Endothelial cell of umbilical vein (primary cell): Measurements from ENCODE around the gene PROM1. TPM values are rescaled to one million over a fixed set of nuclear protein-coding genes. Genes with fewer than 3 reads are reported as not detected.

Experiments
- BruUV-seq: library from RNA; stranded (reverse); fragments of 400-500 nt; replicated peaks from 2 replicates; lab custom pipeline; 2021; lab: Mats Ljungman, UMichigan
- CTCF ChIA-PET: fragments of 300-600, 350-600 bp; sonication (Branson Sonifier 250); formaldehyde crosslinking; loops from one replicate; lab custom pipeline; 2021; ENCODE audit warnings: antibody characterized with exemption, inconsistent platforms; lab: Charles Lee
- POLR2A ChIA-PET: fragments of 300-600, 350-600 bp; sonication (Branson Sonifier 250); formaldehyde crosslinking; loops from one replicate; lab custom pipeline; 2021; ENCODE audit warnings: antibody characterized with exemption, inconsistent platforms; lab: Charles Lee
- DNase-seq: peaks from one replicate; pipeline ENCODE4 v3.0.0-alpha.2; 2011; ENCODE audit warnings: low read depth, low spot score
- FAIRE-seq: peaks from 2 replicates; lab custom pipeline; 2011; peaks lifted over from hg19 to GRCh38; lab: Jason Lieb, UNC
- H2AFZ ChIP-seq: 2 replicates; pipeline ENCODE4 v1.6.0; 2012; ENCODE audit warnings: low read depth, low read length, control low read depth, inconsistent platforms
- H3K27ac ChIP-seq: 2 replicates; pipeline ENCODE4 v1.5.1; 2011; ENCODE audit warnings: low read depth, mild to moderate bottlenecking, control low read depth, low read length, moderate library complexity; ENCODE audit not compliant: insufficient read depth
- H3K27me3 ChIP-seq, 2 experiments: 2 replicates each; pipeline versions ENCODE4 v1.6.0 to v1.6.1; 2011; ENCODE audit warnings: low read length in 2 of 2, mixed read lengths in 1 of 2; ENCODE audit not compliant: control insufficient read depth in 2 of 2, insufficient read depth in 2 of 2
- H3K36me3 ChIP-seq, 2 experiments: 2 replicates in 1 of 2; 3 replicates in 1 of 2; pipeline ENCODE4 v1.5.1; 2011; ENCODE audit warnings: low read length in 2 of 2, mild to moderate bottlenecking in 1 of 2, moderate library complexity in 1 of 2; ENCODE audit not compliant: control insufficient read depth in 2 of 2, insufficient read depth in 2 of 2; ENCODE audit errors: extremely low read depth in 1 of 2
- H3K4me1 ChIP-seq: 3 replicates; pipeline ENCODE4 v1.5.1; 2011; ENCODE audit warnings: mild to moderate bottlenecking, low read length; ENCODE audit not compliant: control insufficient read depth, insufficient read depth; ENCODE audit errors: extremely low read depth
- H3K4me2 ChIP-seq: 2 replicates; pipeline ENCODE4 v1.6.1; 2011; ENCODE audit warnings: low read length, control low read depth, mixed read lengths; ENCODE audit not compliant: insufficient read depth
- H3K4me3 ChIP-seq, 3 experiments: fragments of 200-600 bp in 1 of 3; sonication (generic), shearing (Covaris generic) in 1 of 3; replicated peaks in 1 of 3; 2 replicates each; pipeline ENCODE4 v1.5.1; 2011 to 2016; ENCODE audit warnings: control low read depth in 3 of 3, low read length in 3 of 3, mild to moderate bottlenecking in 2 of 3, inconsistent platforms in 1 of 3, low read depth in 1 of 3, moderate library complexity in 1 of 3; ENCODE audit not compliant: insufficient read depth in 1 of 3
- H3K79me2 ChIP-seq: 2 replicates; pipeline ENCODE4 v1.6.0; 2012; ENCODE audit warnings: low read length, inconsistent platforms; ENCODE audit not compliant: control insufficient read depth, insufficient read depth
- H3K9ac ChIP-seq: replicated peaks from 2 replicates; pipeline ENCODE3; 2011; ENCODE audit warnings: low read length, control low read depth; ENCODE audit not compliant: insufficient read depth; ENCODE audit errors: extremely low read depth
- H3K9me1 ChIP-seq: replicated peaks from 3 replicates; pipeline ENCODE4 v1.6.0; 2011; ENCODE audit warnings: mild to moderate bottlenecking, low read length; ENCODE audit not compliant: control insufficient read depth, insufficient read depth; ENCODE audit errors: extremely low read depth
- H3K9me3 ChIP-seq: replicated peaks from 2 replicates; pipeline ENCODE4 v1.5.1; 2012; ENCODE audit warnings: low read length, inconsistent platforms; ENCODE audit not compliant: control insufficient read depth, insufficient read depth
- H4K20me1 ChIP-seq: replicated peaks from 2 replicates; pipeline ENCODE3; 2011; ENCODE audit warnings: mild to moderate bottlenecking, low read length; ENCODE audit not compliant: control insufficient read depth, insufficient read depth; ENCODE audit errors: extremely low read depth
- CTCF ChIP-seq, 2 donors: IDR thresholded peaks; 1 replicate in 1 of 2; 2 replicates in 1 of 2; pipeline ENCODE4 v1.5.1; 2011; ENCODE audit warnings: low read length in 2 of 2, mild to moderate bottlenecking in 2 of 2, moderate library complexity in 2 of 2, control low read depth in 1 of 2, inconsistent platforms in 1 of 2, low read depth in 1 of 2; ENCODE audit not compliant: insufficient read depth in 1 of 2; ENCODE audit errors: extremely low read depth in 1 of 2
- EZH2 ChIP-seq: IDR thresholded peaks from 2 replicates; pipeline ENCODE4 v1.6.1; 2012; ENCODE audit warnings: borderline replicate concordance, low read depth, mild to moderate bottlenecking, moderate library complexity, low read length, inconsistent platforms; ENCODE audit not compliant: severe bottlenecking
- FOS ChIP-seq: IDR thresholded peaks from 2 replicates; pipeline ENCODE4 v1.6.1; 2011; ENCODE audit warnings: mild to moderate bottlenecking, low read length, moderate library complexity, borderline replicate concordance; ENCODE audit not compliant: insufficient read depth
- GATA2 ChIP-seq: IDR thresholded peaks from 2 replicates; pipeline ENCODE4 v1.7.0; 2011; ENCODE audit warnings: low read depth, mild to moderate bottlenecking, moderate library complexity, mixed read lengths, low read length; ENCODE audit not compliant: insufficient read length, insufficient read depth
- JUN ChIP-seq: IDR thresholded peaks from 2 replicates; pipeline ENCODE4 v1.6.1; 2011; ENCODE audit warnings: borderline replicate concordance, low read depth; ENCODE audit not compliant: insufficient read length, insufficient read depth
- MAX ChIP-seq: IDR thresholded peaks from 2 replicates; pipeline ENCODE4 v1.6.1; 2011; ENCODE audit not compliant: insufficient read depth, insufficient read length
- MYC ChIP-seq: IDR thresholded peaks from one replicate; pipeline ENCODE4 v1.6.1; 2011; ENCODE audit warnings: mild to moderate bottlenecking, low read depth, low read length
- POLR2A ChIP-seq: IDR thresholded peaks from 2 replicates; pipeline ENCODE4 v1.6.1; 2012; ENCODE audit warnings: low read depth, mild to moderate bottlenecking, control low read depth, low read length
- POLR2AphosphoS5 ChIP-seq: IDR thresholded peaks from 2 replicates; pipeline ENCODE4 v1.6.1; 2012; ENCODE audit warnings: low read depth, mild to moderate bottlenecking, control low read depth, low read length, moderate library complexity; ENCODE audit not compliant: insufficient read depth
- dilution Hi-C: fragments of 300-500 bp; cut with MboI; formaldehyde crosslinking; loops from one replicate; pipeline ENCODE4 v1.15.0; 2019; ENCODE audit warnings: low sequenced_read_pairs; ENCODE audit not compliant: extremely low pct_ligation_motif_present
- intact Hi-C: fragments of 100-400 bp; cut with micrococcal nuclease; formaldehyde crosslinking; loops from one replicate; pipeline ENCODE4 v1.10.0; 2022
- polyA plus RNA-seq, 4 experiments: library from polyadenylated mRNA; depleted of rRNA in 3 of 4; stranded (reverse) in 3 of 4; unstranded in 1 of 4; fragments of >200 nt; gene quantifications; 2 replicates each; pipeline versions ENCODE4 v1.2.1 to v1.2.3, GENCODE V29; 2011 to 2012; ENCODE audit warnings: missing spikeins in 1 of 4
- total RNA-seq: library from RNA; stranded (reverse); gene quantifications from 2 replicates; pipeline ENCODE4 v1.2.3, GENCODE V29; 2021

The PROM1 gene
- total and polyA plus RNA-seq, 2 donors (not counting 3 experiments of a cell fraction or from before 2014, with no cell fraction given) = 0.36 to 1.7 TPM

GRCh38 chr4:16120720-16121119, 36.9 kb upstream of the PROM1 start:
- Histone ChIP-seq H4K20me1 (no peaks in the 10 kb centered on the region), H3K9me3 (no peaks in the 10 kb centered on the region), H3K27ac (no peak overlapping the region), H3K4me1 (no peaks in the 10 kb centered on the region), H2AFZ (no peak overlapping the region), H3K4me3 (no peak overlapping the region), H3K4me2 (no peak overlapping the region), H3K79me2 (no peaks in the 10 kb centered on the region), H3K9me1 (no peaks in the 10 kb centered on the region), H3K36me3 (no peaks in the 10 kb centered on the region), H3K9ac (no peak overlapping the region), H3K27me3 (peaks cover 0 to 6% of the 10 kb centered on the region in 2 experiments)
- POLR2A ChIA-PET = no interaction called here
- FAIRE-seq (no peak), DNase-seq (no peak)
- BruUV-seq = no TSS peak
- TF ChIP-seq EZH2 (no peak), MAX (no peak), FOS (no peak), GATA2 (no peak), MYC (no peak), POLR2A (no peak), JUN (no peak), CTCF (IDR thresholded peaks at IDR 0.05; ENCODE audit: extremely low read depth in 1 of 2, insufficient read depth in 1 of 2, low read depth in 1 of 2, low read length in 2 of 2) (no peak), POLR2AphosphoS5 (no peak)
- CTCF ChIA-PET = no interaction called here
- intact Hi-C loops = no loop called here
- dilution Hi-C loops = no loop called here
